ENCODE data around the gene FMR1. TPM values are rescaled to one million over a fixed set of nuclear protein-coding genes. Genes with fewer than 3 reads are reported as not detected.

Gene FMR1
- total RNA-seq, result 27.4 and 32.2 TPM in 2 replicates

DNA sequence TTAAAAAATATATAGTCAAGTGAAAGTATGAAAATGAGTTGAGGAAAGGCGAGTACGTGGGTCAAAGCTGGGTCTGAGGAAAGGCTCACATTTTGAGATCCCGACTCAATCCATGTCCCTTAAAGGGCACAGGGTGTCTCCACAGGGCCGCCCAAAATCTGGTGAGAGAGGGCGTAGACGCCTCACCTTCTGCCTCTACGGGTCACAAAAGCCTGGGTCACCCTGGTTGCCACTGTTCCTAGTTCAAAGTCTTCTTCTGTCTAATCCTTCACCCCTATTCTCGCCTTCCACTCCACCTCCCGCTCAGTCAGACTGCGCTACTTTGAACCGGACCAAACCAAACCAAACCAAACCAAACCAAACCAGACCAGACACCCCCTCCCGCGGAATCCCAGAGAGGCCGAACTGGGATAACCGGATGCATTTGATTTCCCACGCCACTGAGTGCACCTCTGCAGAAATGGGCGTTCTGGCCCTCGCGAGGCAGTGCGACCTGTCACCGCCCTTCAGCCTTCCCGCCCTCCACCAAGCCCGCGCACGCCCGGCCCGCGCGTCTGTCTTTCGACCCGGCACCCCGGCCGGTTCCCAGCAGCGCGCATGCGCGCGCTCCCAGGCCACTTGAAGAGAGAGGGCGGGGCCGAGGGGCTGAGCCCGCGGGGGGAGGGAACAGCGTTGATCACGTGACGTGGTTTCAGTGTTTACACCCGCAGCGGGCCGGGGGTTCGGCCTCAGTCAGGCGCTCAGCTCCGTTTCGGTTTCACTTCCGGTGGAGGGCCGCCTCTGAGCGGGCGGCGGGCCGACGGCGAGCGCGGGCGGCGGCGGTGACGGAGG lies at the start of gene FMR1:
TSS of gene FMR1 (plus strand) at position 728 of the 831 bp plus-strand sequence. CDS start 261 bp downstream, outside the sequence.
- peak; percentile 62 for DNase-seq (ENCODE audit: low read depth, low spot score)

GRCh38 chrX:147875866-147876596 lies 35.7 kb upstream of the FMR1 start:
- no peak for DNase-seq (ENCODE audit: low read depth, low spot score)

GRCh38 chrX:147876849-147877646 lies 34.7 kb upstream of the FMR1 start:
- no peak for DNase-seq (ENCODE audit: low read depth, low spot score)

GRCh38 chrX:147877726-147878125 lies 34.0 kb upstream of the FMR1 start:
- no peak for DNase-seq (ENCODE audit: low read depth, low spot score)

DNA sequence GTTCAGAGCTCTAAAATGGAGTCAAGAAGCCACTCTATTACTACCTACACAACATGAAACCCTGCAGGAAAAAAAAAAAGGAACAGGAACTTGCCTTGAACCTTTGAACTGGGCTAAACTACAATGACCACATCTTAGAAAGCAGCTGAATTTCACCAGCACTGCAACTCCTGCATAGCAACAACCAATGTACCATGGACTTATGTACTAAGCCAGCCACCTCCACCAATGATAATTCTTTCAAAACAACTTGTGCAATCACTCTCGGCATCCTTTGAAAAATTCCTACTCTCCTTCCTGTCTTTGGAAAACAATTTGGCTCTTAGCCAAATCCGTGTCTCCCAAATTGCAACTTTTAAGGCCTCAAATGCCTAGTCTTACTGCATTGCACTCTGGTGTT lies 26.8 kb upstream of the FMR1 start:
- DNase-seq (ENCODE audit: low read depth, low spot score), result no peak

DNA sequence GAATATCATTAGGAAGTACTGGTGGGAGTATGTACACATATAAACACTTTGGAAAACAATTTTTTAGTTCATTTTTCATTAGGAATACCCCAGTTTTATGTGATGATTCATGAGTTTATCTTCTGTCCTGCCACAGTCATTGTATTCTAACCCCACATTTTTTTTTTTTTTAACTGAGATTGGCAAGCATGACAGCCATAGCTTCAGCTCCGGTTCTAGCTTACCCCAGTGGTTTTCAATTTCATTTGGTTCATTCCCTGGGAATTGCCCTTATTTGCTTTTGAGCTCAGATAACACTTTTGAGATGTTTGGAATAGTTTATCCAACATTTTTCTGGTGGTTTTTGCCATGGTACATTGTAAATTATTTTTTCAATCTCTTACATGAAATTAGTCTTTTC lies 21.0 kb upstream of the FMR1 start:
- no peak for DNase-seq (ENCODE audit: low read depth, low spot score)

DNA sequence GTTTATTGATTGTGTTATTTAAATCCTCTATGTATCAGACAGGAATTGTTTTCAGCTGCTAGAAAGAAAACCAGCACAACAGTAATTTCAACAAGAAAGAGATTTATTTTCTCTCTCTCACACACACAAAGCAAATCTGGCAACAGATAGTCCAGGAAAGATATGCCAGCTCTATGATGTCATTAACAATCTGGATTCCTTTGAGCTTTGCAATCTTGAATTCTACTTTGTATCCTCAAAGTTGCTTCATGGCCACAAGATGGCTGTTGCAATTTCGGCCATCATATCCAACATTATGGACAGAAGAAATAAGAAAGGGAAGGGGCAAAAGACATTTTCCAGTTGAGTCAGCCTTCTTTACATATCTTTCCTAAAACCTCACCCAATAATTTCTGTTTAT lies 19.8 kb upstream of the FMR1 start:
- no peak for DNase-seq (ENCODE audit: low read depth, low spot score)

GRCh38 chrX:147893741-147894140 lies 18.0 kb upstream of the FMR1 start:
- DNase-seq (ENCODE audit: low read depth, low spot score), result no peak

DNA sequence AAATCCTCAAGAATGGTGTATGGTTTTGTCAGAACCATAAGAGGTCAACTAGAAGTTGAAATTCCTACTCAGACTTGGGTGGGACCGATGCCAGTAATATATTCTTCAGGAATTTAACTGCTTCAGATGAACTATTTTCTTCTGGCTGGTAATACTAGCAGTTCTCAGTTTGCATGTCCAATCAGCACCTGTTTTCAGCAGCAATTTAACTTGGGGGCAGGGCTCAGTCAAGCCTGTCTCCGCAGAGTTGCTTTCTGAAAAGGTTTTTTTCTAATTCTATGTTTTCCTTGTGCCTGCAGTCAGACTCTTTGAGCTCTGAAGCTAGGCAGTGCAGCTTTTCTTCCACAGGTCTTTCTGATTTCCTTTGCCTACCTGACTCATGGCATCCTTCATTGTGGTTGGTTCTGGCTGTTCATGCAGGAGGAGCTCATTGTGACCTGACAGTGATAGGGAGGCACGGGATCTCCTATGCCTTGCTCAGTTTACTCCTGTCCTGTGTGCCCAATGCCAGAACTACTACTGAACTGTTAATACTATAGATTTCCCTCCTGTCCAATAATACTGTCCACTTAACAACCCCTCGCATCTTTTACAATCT lies 17.3 kb upstream of the FMR1 start:
- DNase-seq (ENCODE audit: low read depth, low spot score), result no peak

- DNase-seq (ENCODE audit: low read depth, low spot score), result no peak
These were observed 14.6 kb upstream of the FMR1 start for GRCh38 chrX:147897117-147897516.

GRCh38 chrX:147898951-147899350 lies 12.8 kb upstream of the FMR1 start:
- DNase-seq (ENCODE audit: low read depth, low spot score), result no peak

DNA sequence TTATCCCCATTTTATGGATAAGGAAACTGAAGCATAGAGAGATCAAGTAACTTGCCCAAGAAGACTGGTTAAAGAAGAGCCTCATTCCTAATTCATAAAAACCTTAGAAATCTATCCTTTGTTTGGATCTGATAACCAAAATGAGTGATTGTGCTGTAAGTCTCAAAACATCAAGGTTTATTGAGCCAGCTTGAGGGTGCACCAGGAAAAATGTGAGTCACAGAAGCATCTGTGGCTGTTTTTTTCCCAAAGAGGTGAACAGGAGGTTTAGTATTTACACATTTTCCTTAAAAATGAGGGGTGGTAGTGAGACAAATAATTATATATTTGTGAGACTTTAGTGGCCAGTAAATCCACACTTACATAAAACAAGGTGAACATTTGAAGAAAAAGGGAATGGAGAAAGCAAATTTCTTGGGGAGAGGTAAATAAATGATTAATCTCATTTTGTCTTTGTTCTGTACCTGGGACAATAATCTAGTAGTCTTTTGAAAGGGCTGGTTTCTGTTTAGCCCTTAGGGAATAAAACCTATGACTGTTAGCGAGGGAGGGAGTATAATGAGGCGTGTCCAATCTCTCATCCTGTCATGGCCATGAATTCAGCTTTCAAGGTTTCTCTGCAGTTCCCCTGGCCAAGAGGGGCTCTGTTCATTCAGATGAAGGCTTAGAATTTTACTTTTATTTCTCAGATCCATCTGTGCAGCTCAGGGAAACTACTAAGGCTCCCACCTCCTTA lies 12.2 kb upstream of the FMR1 start:
- DNase-seq (ENCODE audit: low read depth, low spot score), result no peak

- no peak for DNase-seq (ENCODE audit: low read depth, low spot score)
These were observed 11.4 kb upstream of the FMR1 start for GRCh38 chrX:147900349-147900748.

DNA sequence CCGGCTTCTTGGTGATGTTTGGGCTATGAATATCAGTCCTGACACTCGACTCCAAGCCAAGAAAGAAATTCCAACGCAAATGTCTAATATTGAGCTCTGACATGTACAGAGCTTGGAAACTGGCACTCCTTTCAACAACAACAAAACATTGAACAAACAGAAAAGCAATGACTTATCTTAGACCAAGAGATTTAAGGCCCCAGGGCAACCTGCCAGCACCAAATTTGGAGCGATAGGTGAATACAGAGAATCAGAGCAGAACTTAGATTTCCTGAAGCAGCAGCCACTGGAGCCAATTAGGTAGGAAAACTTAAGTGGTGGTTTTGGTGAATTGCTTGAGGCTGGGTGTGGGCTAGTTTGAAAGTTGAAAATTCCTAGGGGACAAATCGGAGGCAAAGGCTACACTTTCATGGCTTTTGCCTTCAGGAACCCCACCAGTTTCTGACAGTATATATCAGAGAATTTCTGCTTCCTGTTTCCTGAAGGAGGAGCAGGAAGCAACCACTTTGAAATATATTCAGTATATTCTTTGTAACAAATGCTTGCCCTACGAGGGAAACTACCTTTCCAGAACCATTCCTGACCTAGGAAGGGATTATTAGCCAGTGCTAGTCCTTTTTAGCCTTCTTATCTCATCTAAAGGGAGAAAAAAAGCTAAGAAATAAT lies 10.1 kb upstream of the FMR1 start:
- no peak for DNase-seq (ENCODE audit: low read depth, low spot score)

DNA sequence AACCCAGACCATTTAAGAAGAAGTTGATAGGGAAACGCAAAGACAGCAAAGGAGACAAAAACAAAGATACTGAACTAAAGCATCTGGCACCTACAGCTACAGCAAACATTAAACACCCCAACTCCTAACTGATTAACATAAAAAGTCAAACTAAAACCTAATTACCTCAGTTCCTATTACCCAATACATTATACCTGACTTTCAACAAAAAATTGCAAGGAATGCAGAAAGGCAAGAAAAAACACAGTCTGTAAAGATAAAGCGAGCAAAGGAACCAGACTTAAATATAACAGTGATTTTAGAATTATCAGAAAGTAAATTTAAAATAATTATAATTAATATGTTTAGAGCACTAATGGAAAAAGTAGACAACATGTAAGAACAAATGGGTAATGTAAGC lies 9.4 kb upstream of the FMR1 start:
- no peak for DNase-seq (ENCODE audit: low read depth, low spot score)

DNA sequence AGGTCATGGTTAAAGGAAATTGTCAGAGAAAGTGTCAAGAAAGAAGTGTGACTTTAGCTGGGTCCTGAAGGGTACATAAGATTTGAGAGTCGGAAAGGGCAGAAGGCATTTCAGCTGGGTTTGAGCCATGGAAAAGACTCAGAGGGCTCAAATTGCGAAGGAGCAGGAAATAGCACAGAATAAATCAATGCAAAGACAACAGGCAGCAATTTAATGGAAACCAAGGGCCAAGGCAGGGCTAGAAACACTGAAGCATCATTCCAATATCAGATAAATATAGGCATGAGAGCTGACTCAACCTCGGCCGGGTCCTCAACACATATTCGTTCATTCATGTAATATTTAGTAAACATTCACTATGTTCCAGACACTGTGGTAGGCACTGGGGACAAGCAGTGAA lies 3.6 kb upstream of the FMR1 start:
- DNase-seq (ENCODE audit: low read depth, low spot score), result no peak

GRCh38 chrX:147910607-147911006 lies 1.1 kb upstream of the FMR1 start:
- no peak for DNase-seq (ENCODE audit: low read depth, low spot score)

DNA sequence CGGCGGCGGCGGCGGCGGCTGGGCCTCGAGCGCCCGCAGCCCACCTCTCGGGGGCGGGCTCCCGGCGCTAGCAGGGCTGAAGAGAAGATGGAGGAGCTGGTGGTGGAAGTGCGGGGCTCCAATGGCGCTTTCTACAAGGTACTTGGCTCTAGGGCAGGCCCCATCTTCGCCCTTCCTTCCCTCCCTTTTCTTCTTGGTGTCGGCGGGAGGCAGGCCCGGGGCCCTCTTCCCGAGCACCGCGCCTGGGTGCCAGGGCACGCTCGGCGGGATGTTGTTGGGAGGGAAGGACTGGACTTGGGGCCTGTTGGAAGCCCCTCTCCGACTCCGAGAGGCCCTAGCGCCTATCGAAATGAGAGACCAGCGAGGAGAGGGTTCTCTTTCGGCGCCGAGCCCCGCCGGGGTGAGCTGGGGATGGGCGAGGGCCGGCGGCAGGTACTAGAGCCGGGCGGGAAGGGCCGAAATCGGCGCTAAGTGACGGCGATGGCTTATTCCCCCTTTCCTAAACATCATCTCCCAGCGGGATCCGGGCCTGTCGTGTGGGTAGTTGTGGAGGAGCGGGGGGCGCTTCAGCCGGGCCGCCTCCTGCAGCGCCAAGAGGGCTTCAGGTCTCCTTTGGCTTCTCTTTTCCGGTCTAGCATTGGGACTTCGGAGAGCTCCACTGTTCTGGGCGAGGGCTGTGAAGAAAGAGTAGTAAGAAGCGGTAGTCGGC lies 528 bp downstream of the FMR1 start:
- no peak for DNase-seq (ENCODE audit: low read depth, low spot score)

GRCh38 chrX:147913570-147913969 lies 1.9 kb downstream of the FMR1 start:
- no peak for DNase-seq (ENCODE audit: low read depth, low spot score)

DNA sequence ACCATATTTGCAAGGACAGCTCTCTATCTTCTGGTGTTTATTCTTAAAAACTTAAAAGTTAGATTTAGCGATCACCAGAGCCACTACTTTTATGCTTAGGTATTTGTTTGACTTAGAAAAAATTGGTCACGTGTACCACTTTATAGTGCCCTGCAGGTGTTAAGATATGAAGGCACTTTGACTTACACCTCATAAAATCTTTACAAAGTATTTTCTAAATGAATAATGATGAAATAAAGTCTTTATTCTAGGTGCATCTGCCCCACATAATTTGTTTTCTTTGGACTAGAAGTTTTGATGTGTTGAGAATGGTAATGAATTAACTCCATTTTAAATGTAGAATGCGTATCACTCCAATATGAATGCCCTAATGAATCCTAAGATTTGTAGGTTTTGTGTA lies 2.9 kb downstream of the FMR1 start:
- no peak for DNase-seq (ENCODE audit: low read depth, low spot score)
